ENCODE measurements around the gene SF3A1.
A peak's percentile ranks its signal among the peaks of the same experiment; 100 is the strongest.

The SF3A1 gene

GRCh38 chr22:30299322-30299721 lies 57.4 kb downstream of the SF3A1 start:
- no peak for DNase-seq

- no peak for DNase-seq
These were observed 58.5 kb downstream of the SF3A1 start for GRCh38 chr22:30297991-30298701.

GRCh38 chr22:30297276-30297990 lies 59.3 kb downstream of the SF3A1 start:
- DNase-seq = no peak

GRCh38 chr22:30296833-30297232 lies 59.9 kb downstream of the SF3A1 start:
- DNase-seq = no peak

GRCh38 chr22:30296324-30296723 lies 60.4 kb downstream of the SF3A1 start:
- no peak for DNase-seq

- DNase-seq = no peak
These were observed 61.1 kb downstream of the SF3A1 start for GRCh38 chr22:30295576-30295975.

- no peak for DNase-seq
These were observed 61.9 kb downstream of the SF3A1 start for GRCh38 chr22:30294830-30295229.

GRCh38 chr22:30294066-30294465 lies 62.6 kb downstream of the SF3A1 start:
- no peak for DNase-seq

GRCh38 chr22:30293026-30293425 lies 63.7 kb downstream of the SF3A1 start:
- no peak for DNase-seq

- no peak for DNase-seq
These were observed 64.4 kb downstream of the SF3A1 start for GRCh38 chr22:30292069-30292970.

GRCh38 chr22:30291058-30291892 lies 65.4 kb downstream of the SF3A1 start:
- DNase-seq = no peak

- no peak for DNase-seq
These were observed 66.2 kb downstream of the SF3A1 start for GRCh38 chr22:30290342-30291057.

GRCh38 chr22:30289980-30290313 lies 66.7 kb downstream of the SF3A1 start:
- DNase-seq = no peak

GRCh38 chr22:30289141-30289979 lies 67.3 kb downstream of the SF3A1 start, which contains the start of gene CASTOR1:
Gene CASTOR1 (minus strand): TSS chr22:30289505. CDS start chr22:30289497, 8 bp downstream.
- DNase-seq = peak; percentile 90

GRCh38 chr22:30288419-30289140 lies 68.1 kb downstream of the SF3A1 start:
- no peak for DNase-seq

GRCh38 chr22:30287648-30288418 lies 68.9 kb downstream of the SF3A1 start:
- peak; percentile 87 for DNase-seq

- peak; percentile 88 for DNase-seq
These were observed 69.7 kb downstream of the SF3A1 start for GRCh38 chr22:30286813-30287647.

- DNase-seq = no peak
These were observed 70.4 kb downstream of the SF3A1 start for GRCh38 chr22:30286331-30286730.

GRCh38 chr22:30285846-30286200 lies 70.9 kb downstream of the SF3A1 start:
- DNase-seq = no peak
